HG02642 (cell line): ENCODE measurements around the gene TMEM240.

Experiments used
- ATAC-seq: cut with Tn5 transposase; IDR thresholded peaks from one replicate; pipeline ENCODE4 v1.9.1; 2021; ENCODE audit warnings: mild to moderate bottlenecking; ENCODE audit not compliant: unreplicated experiment, poor library complexity

TMEM240 gene

GRCh38 chr1:1540090-1540817 lies at the start of gene TMEM240:
Gene TMEM240 (minus strand): TSS chr1:1540624. CDS start chr1:1540346, 278 bp downstream.
- ATAC-seq, result no peak

- ATAC-seq, result no peak
Measured at GRCh38 chr1:1583347-1584010, 43.1 kb upstream of the TMEM240 start.

- no peak for ATAC-seq
Measured at GRCh38 chr1:1582585-1583346, 42.3 kb upstream of the TMEM240 start.

- ATAC-seq, result no peak
Measured at GRCh38 chr1:1578371-1578940, 38.0 kb upstream of the TMEM240 start.

GRCh38 chr1:1577367-1578011 lies 37.1 kb upstream of the TMEM240 start:
- no peak for ATAC-seq

- ATAC-seq, result peak; percentile 84
Measured at GRCh38 chr1:1574721-1575537, 34.5 kb upstream of the TMEM240 start, which contains the start of gene SSU72. Gene SSU72 (minus strand): TSS chr1:1574863. CDS start chr1:1574557, 306 bp downstream.

GRCh38 chr1:1573843-1574720 lies 33.7 kb upstream of the TMEM240 start:
- ATAC-seq, result peak; percentile 69

- no peak for ATAC-seq
Measured at GRCh38 chr1:1569341-1569740, 28.9 kb upstream of the TMEM240 start.

GRCh38 chr1:1567891-1568291 lies 27.5 kb upstream of the TMEM240 start:
- ATAC-seq, result no peak

GRCh38 chr1:1567152-1567875 lies 26.9 kb upstream of the TMEM240 start:
- ATAC-seq, result no peak

GRCh38 chr1:1565340-1565739 lies 24.9 kb upstream of the TMEM240 start:
- ATAC-seq, result no peak

- ATAC-seq, result no peak
Measured at GRCh38 chr1:1564268-1564667, 23.8 kb upstream of the TMEM240 start.

GRCh38 chr1:1563688-1564087 lies 23.3 kb upstream of the TMEM240 start:
- ATAC-seq, result no peak

GRCh38 chr1:1562556-1563195 lies 22.3 kb upstream of the TMEM240 start:
- ATAC-seq, result no peak

- ATAC-seq, result no peak
Measured at GRCh38 chr1:1561801-1562470, 21.5 kb upstream of the TMEM240 start.

GRCh38 chr1:1560178-1560577 lies 19.8 kb upstream of the TMEM240 start:
- no peak for ATAC-seq

GRCh38 chr1:1559066-1559465 lies 18.6 kb upstream of the TMEM240 start:
- ATAC-seq, result no peak
